Fibroblast of skin of left biceps (primary cell): Measurements from ENCODE around the gene PAPPA2.
A peak's percentile ranks its signal among the peaks of the same experiment; 100 is the strongest.
"Not testable (repeated sequence)": the region's sequence is repeated elsewhere in the genome, so short reads cannot be mapped to it uniquely, and the experiment has no call there.

Experiments
- DNase-seq, 2 experiments: peaks; one replicate each; pipeline ENCODE4 v3.0.0-alpha.2; 2013; ENCODE audit warnings: low read depth in 2 of 2

PAPPA2 gene

GRCh38 chr1:176692988-176693696 is 230.2 kb downstream of the PAPPA2 start:
- DNase-seq = no peak

- no peak for DNase-seq
Observed at GRCh38 chr1:176693697-176694329, 230.8 kb downstream of the PAPPA2 start.

GRCh38 chr1:176694713-176695112 is 231.7 kb downstream of the PAPPA2 start:
- no peak for DNase-seq

GRCh38 chr1:176696109-176696508 is 233.1 kb downstream of the PAPPA2 start:
- DNase-seq = peak in 1 of 2 experiments; percentile 3

- DNase-seq = no peak
Observed at GRCh38 chr1:176696689-176697088, 233.7 kb downstream of the PAPPA2 start.

- no peak for DNase-seq
Observed at GRCh38 chr1:176699821-176700220, 236.8 kb downstream of the PAPPA2 start.

GRCh38 chr1:176701151-176701866 is 238.3 kb downstream of the PAPPA2 start:
- DNase-seq = no peak

- DNase-seq = no peak
Observed at GRCh38 chr1:176702901-176703300, 239.9 kb downstream of the PAPPA2 start.

GRCh38 chr1:176705585-176705984 is 242.6 kb downstream of the PAPPA2 start:
- no peak for DNase-seq

GRCh38 chr1:176717066-176717750 is 254.2 kb downstream of the PAPPA2 start:
- no peak for DNase-seq

- no peak for DNase-seq
Observed at GRCh38 chr1:176719447-176719846, 256.5 kb downstream of the PAPPA2 start.

GRCh38 chr1:176720838-176721237 is 257.9 kb downstream of the PAPPA2 start:
- DNase-seq = no peak

GRCh38 chr1:176733661-176734060 is 270.7 kb downstream of the PAPPA2 start:
- DNase-seq = no peak

GRCh38 chr1:176735201-176735600 is 272.2 kb downstream of the PAPPA2 start:
- no peak for DNase-seq

GRCh38 chr1:176736015-176736414 is 273.0 kb downstream of the PAPPA2 start:
- no peak for DNase-seq

GRCh38 chr1:176741181-176741580 is 278.2 kb downstream of the PAPPA2 start:
- DNase-seq = no peak

GRCh38 chr1:176742322-176742721 is 279.3 kb downstream of the PAPPA2 start:
- no peak for DNase-seq

- no peak for DNase-seq
Observed at GRCh38 chr1:176744142-176744541, 281.2 kb downstream of the PAPPA2 start.

- no peak for DNase-seq
Observed at GRCh38 chr1:176745945-176746344, 283.0 kb downstream of the PAPPA2 start.

GRCh38 chr1:176752505-176752904 is 289.5 kb downstream of the PAPPA2 start:
- no peak for DNase-seq

GRCh38 chr1:176754676-176755075 is 291.7 kb downstream of the PAPPA2 start:
- DNase-seq = no peak

- not testable (repeated sequence) for DNase-seq
Observed at GRCh38 chr1:176756817-176757216, 293.8 kb downstream of the PAPPA2 start.
